GM21423 (cell line): ENCODE data around the gene RPP25L.

Experiments
- ATAC-seq: cut with Tn5 transposase; IDR thresholded peaks from one replicate; pipeline ENCODE4 v1.9.1; 2021; ENCODE audit warnings: mild to moderate bottlenecking, moderate library complexity; ENCODE audit not compliant: unreplicated experiment

The RPP25L gene

DNA sequence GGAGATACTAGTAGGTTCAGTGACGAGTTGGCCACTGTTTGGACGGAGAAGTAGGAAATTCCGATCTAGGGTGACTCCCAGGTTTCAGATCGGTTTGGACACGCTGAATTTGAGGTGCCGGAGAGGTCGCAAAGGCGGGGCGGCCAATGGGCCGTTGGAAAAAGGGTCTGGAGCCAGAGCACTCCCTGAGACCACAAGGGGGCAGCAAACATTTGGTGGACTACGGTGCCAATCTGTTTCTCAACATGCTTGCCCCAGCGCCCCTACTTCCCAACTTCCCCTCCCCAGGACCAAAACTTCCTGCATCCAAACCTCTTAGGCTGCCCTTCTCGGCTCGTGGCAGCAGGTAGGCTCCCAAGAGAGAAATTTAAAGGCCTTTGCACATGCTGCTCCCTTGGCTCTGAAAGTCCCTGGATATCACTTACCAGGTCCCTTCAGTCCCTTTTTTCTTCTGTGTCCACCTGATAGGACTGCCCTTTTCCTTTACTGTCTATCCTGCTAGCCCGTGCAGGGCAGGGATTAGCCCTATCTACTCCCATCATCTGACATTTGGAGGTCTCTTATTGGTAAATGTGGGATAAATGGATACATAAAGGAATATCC, 992 bp upstream of the RPP25L start:
- peak; percentile 45 for ATAC-seq

- no peak for ATAC-seq
These were observed 566 bp downstream of the RPP25L start for GRCh38 chr9:34611251-34611810.

GRCh38 chr9:34610434-34611206, 1.3 kb downstream of the RPP25L start:
- ATAC-seq = no peak

GRCh38 chr9:34607331-34607730, 4.6 kb downstream of the RPP25L start:
- no peak for ATAC-seq

DNA sequence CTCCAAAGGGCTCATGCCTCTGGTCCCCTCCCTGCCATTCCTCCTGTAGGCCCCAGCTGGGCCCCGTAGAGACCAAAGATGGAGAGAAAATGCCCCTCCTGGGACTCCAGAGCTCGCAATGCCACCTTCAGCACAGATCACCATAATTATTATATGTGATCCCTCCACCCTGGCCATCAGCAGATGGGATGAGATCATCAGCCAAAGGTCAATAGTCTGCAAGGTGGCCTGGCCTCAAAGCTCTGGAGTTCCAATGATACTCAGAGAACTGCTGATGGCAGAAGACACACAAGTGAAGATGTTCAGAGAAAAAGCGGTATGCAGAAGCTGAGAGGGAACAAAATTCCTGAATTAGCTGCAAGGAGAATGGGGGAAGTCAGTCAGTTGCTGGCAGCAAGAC, 5.0 kb downstream of the RPP25L start:
- ATAC-seq = no peak

- no peak for ATAC-seq
These were observed 5.7 kb downstream of the RPP25L start for GRCh38 chr9:34606190-34606589.

- peak; percentile 75 for ATAC-seq
These were observed 8.2 kb downstream of the RPP25L start for GRCh38 chr9:34603610-34604231.

DNA sequence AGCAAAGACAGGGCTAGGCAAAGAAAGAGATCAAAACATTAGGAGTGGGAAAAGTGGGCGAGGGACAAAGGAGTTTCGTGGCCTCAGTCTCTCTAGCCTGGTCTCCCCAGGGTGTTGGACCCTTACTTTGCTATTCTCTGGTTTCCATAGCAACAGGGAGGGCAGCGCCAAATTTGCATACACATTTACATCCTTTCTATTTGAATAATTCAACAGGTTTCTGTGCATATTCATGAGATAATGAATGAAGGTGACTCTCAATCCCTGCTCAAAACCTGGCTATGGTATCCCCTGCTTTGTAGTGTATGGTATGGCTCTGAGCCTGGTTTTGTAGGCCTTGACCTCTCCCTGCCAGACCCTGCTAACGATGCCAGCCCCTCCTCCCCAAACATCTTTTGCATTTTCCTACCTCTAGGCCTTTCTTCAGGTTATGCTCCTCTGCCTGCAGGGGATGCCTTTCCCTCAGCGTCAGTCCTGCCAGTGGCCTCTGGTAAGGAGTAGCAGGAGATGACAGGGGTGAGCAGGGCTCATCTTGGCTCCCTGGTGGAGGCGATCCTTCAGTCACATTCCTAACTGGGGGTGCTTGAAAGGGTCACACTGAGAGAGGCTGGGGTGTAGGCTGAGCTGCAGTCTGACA, 9.8 kb downstream of the RPP25L start:
- ATAC-seq = no peak

GRCh38 chr9:34600908-34601307, 11.0 kb downstream of the RPP25L start:
- ATAC-seq = no peak

DNA sequence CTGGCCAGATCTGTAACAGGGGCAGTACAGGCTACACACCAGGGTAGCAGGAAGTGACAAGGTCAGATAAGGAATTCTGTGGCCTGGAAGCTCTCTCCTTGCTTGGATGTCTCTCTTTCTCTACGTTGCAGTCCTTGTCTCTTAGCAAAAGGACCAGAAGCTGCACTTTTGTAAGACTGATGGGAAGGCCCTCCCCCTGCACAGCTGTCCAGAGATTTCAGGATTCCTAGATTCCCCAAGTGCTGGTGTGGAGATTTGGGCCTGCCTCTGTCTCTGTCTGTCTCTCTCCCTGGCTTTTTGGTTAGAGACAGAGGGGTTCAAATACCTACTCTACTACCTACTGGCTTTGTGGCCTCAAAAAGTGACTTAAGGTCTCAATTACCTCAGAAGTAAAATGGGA, 12.4 kb downstream of the RPP25L start:
- no peak for ATAC-seq

DNA sequence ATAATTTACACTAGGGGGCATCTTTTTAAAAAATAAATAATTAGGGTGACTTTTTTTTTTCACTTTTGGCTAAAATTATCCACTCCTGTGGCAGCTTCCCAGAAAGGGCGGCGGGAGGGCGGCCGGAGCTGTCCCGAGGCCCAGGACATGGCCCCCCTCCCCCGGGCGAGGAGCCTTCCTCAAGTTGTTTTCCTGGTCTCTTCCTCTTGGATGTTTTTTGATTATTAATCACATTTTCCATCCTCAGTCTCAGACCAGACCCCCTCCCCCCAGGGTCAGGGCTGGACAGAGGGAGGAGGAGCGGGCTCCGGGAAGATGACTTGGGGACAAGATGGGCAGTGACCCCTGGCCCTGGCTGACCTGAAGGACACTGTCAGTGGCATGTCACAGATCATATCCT, 17.7 kb downstream of the RPP25L start:
- no peak for ATAC-seq

- ATAC-seq = no peak
These were observed 18.8 kb downstream of the RPP25L start for GRCh38 chr9:34592895-34593601.

DNA sequence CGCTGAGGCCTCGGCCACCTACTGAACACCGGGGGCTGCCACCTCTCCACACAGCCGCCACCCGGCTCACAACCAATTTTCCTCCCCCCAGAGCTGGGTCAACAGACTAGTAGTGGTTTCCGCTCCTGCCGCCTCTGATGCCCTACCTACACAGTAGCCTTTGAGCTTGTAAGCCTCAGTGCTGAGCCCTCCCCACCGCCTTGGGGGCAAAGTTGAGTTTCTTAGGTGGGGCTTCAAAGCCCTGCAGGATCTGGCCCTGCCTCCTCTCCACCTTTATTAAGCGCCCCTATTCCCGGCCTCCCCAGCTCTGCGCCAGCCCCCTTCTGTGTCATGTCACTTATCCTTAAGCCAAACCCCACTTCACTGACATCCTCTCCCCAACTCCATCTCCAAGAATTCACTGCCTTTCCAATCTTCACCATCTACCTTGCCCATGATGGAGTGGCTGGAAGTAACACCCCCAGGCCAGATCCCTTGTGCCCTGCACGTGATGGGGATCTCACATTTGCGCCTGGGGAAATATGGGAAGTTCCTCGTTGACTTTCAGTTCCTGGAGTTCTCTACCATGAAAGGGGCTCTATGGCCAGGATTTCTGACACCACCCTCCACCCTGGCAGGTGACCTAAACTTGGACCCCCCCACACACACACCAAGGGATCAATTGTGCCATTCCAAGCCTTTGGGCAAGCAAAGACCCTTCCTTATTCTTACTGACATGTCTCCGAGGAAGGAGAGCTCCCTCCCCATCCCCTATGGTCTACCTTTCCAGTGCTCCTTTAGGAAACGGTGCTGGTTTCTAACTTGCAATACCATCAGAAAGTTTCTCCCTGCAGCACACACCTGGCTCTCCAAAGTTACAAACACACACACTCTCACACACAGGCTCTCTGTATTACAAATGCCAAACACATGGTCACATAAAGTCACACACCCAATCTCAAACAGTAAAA, 19.7 kb downstream of the RPP25L start:
- ATAC-seq = no peak

DNA sequence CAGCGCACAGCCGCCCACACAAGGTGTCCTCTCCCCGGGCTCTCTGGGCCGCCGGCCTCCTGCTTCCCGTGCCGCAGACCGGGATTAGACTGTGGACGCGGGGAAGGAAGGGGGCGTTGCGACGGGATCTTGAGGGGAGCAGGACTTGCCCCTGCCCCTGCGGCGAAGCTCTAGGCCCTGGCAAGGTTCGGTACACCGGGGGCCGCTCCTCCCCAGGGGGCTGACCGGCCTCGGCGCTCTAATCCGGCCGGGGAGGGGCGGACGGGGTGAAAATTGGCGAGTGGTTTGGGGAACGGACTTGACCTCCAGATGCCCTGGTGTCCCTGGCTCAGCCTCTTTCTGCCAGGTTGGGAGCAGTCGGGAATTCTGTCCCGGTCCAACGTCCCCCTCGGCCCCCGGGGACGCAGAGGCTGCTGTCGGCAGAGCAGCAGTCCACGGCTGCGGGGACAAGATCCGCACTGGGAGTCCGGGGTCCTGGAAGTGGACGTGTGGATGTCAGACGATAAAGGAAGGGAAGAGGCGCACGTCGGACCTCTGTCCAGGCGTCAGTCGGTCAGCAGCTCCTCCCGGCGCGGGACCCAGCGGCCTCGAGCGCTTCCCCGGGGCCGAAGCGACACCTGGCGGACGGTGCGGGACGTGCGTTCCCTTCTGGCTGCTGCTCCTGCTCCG, 20.5 kb downstream of the RPP25L start:
- no peak for ATAC-seq

GRCh38 chr9:34590381-34591247, 21.3 kb downstream of the RPP25L start:
- ATAC-seq = no peak

DNA sequence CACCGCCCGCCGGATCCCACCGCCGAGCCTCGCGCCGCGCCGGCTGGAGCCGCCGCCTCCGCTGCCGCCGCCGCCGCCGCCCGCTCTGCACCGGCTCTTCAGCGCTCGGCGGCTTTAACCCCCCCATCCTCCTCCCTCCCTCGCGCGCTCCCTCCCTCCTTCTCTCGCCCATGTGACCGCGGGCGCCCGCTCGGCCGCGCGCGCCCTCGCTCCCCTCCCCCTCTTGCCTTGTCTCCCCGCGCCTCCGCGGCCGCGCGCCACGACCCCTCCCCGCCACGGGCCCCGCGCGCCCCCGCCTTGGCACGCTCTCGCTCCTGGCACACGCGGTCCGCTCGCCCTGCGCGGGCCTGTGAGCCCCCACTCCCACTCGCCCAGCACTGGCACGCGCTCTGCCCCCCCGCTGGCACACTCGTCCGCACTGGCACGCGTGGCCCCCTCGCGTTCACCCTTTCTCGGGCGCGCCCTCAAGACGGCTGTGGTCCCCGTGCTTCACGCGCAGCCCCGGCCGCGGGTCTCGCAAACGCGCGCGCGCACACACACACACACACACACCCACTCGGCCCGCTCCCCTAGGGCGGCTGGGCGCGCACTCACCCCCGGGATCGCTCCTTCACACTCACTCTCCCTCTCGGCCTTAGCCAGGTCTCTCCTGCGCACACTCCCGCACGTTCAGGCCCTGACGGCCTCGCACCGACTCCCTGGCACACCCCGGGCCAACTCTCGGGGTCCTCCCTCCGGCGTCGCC, 22.1 kb downstream of the RPP25L start, which contains the start of gene CNTFR:
Gene CNTFR, minus strand, starts transcription at position 89 of the 745 bp plus-strand sequence. CDS start 20,743 bp downstream, outside the sequence.
- no peak for ATAC-seq
